Measurements from ENCODE around the gene NFATC2.

The NFATC2 gene

GRCh38 chr20:51451484-51451883, 91.0 kb downstream of the NFATC2 start:
- DNase-seq (ENCODE audit: low spot score in 2 of 2) (no peak), ATAC-seq (replicated peaks; ENCODE audit: extremely low read depth, poor library complexity, severe bottlenecking) (no peak)
- no peaks in the 10 kb centered on the region for H3K9me3 Mint-ChIP-seq
- peak overlapping the region; percentile 1 for H3K27ac Mint-ChIP-seq (ENCODE audit: low read depth)
- peaks cover 55% of the 10 kb centered on the region for H3K4me1 Mint-ChIP-seq
- peaks cover 59% of the 10 kb centered on the region for H3K36me3 Mint-ChIP-seq (ENCODE audit: insufficient read depth)
- H3K27me3 Mint-ChIP-seq: no peaks in the 10 kb centered on the region
- no peak overlapping the region for H3K4me3 Mint-ChIP-seq

DNA sequence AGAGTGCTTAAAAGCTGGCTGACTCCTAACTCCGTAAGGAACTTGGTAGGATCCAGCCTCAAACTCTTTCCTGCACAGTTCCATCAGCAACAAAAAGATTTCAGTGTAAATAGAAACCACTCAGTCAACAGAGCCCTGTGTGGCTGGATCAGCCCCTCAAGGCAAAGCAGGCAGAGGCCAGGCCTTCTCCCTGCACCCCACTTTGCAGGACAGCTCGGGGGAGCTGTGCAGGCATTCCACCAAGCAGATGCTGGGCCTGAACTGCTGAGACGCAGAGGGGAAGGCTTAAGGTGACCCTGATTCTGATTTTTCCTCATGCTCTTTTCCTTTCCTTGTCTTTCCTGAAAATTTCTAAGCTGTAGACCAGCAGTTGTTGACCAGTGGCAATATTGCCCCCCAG, 91.5 kb downstream of the NFATC2 start:
- no peak overlapping the region for H3K4me3 Mint-ChIP-seq
- H3K36me3 Mint-ChIP-seq (ENCODE audit: insufficient read depth): peaks cover 63% of the 10 kb centered on the region
- H3K27ac Mint-ChIP-seq (ENCODE audit: low read depth): no peak overlapping the region
- no peaks in the 10 kb centered on the region for H3K9me3 Mint-ChIP-seq
- no peaks in the 10 kb centered on the region for H3K27me3 Mint-ChIP-seq
- no peak for ATAC-seq (replicated peaks; ENCODE audit: extremely low read depth, poor library complexity, severe bottlenecking)
- peaks cover 58% of the 10 kb centered on the region for H3K4me1 Mint-ChIP-seq
- no peak for DNase-seq (ENCODE audit: low spot score in 2 of 2)

DNA sequence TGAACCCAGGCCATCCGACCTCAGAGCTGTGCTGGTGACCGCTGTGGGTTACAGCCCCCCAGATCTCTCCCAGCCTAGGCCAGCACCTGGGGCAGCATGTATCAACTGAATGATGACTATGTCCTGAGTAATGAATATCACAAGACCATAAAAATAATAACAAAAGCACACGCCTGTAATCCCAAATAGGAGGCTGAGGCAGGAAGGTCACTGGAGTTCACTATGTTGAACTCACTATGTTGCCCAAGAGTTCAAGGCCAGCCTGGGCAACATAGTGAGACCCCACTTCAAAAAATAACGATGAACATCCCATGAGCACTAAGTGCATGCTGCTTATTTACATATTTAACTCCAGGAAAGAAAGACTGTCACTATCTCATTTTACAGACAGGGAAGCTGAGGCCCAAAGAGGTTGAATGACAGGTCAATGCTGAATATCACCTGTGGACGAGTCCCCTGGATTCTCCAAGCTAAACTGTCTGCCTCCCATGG, 92.3 kb downstream of the NFATC2 start:
- no peak overlapping the region for H3K4me3 Mint-ChIP-seq
- H3K36me3 Mint-ChIP-seq (ENCODE audit: insufficient read depth): peaks cover 63% of the 10 kb centered on the region
- no peaks in the 10 kb centered on the region for H3K27me3 Mint-ChIP-seq
- ATAC-seq (replicated peaks; ENCODE audit: extremely low read depth, poor library complexity, severe bottlenecking): no peak
- no peaks in the 10 kb centered on the region for H3K9me3 Mint-ChIP-seq
- DNase-seq (ENCODE audit: low spot score in 2 of 2): no peak
- H3K27ac Mint-ChIP-seq (ENCODE audit: low read depth): peak overlapping the region; percentile 64
- H3K4me1 Mint-ChIP-seq: peaks cover 61% of the 10 kb centered on the region

DNA sequence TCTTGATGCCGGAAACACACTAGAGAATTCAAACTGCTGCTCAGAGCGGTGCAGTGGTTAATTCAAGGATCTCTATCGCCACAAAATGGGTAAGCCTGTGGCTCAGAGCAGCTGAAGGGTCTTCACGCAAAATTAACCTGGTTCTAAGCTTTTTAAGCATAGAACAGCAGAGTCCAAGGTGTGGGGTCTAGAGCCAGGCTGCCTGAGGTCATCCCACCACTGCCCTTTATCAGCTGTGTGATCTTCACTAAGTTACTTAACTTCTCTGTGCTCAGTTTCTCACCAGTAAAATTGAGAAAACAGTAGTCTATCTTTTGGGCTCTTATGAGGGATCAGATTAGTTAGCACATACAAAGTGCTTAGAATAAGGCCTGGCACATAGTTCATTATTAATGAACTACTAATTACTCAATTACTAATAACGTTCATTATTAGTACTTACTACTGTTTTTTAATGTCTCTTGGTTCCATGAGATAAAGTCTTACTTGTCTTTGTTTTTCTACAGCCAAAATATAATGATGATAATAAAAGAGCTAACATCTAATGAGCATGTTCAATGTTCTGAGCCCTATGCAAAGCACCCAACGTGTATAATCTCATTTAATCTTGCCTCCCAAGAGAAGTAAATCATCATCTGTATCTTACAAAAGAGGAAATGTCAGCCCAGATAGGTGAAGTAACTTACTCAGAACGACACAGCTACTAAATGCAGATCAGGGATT, 92.9 kb downstream of the NFATC2 start:
- H3K9me3 Mint-ChIP-seq: no peaks in the 10 kb centered on the region
- DNase-seq (ENCODE audit: low spot score in 2 of 2): no peak
- H3K27ac Mint-ChIP-seq (ENCODE audit: low read depth): peak overlapping the region; percentile 64
- no peak overlapping the region for H3K4me3 Mint-ChIP-seq
- ATAC-seq (replicated peaks; ENCODE audit: extremely low read depth, poor library complexity, severe bottlenecking): no peak
- no peaks in the 10 kb centered on the region for H3K27me3 Mint-ChIP-seq
- H3K4me1 Mint-ChIP-seq: peaks cover 64% of the 10 kb centered on the region
- H3K36me3 Mint-ChIP-seq (ENCODE audit: insufficient read depth): peaks cover 64% of the 10 kb centered on the region

- DNase-seq (ENCODE audit: low spot score in 2 of 2) (no peak), ATAC-seq (replicated peaks; ENCODE audit: extremely low read depth, poor library complexity, severe bottlenecking) (no peak)
- peaks cover 66% of the 10 kb centered on the region for H3K36me3 Mint-ChIP-seq (ENCODE audit: insufficient read depth)
- no peaks in the 10 kb centered on the region for H3K27me3 Mint-ChIP-seq
- peak overlapping the region; percentile 86 for H3K27ac Mint-ChIP-seq (ENCODE audit: low read depth)
- H3K4me1 Mint-ChIP-seq: peaks cover 77% of the 10 kb centered on the region
- H3K9me3 Mint-ChIP-seq: no peaks in the 10 kb centered on the region
- no peak overlapping the region for H3K4me3 Mint-ChIP-seq
Measured at GRCh38 chr20:51447765-51448148, 94.8 kb downstream of the NFATC2 start.

- ATAC-seq (replicated peaks; ENCODE audit: extremely low read depth, poor library complexity, severe bottlenecking) (no peak), DNase-seq (ENCODE audit: low spot score in 2 of 2) (no peak)
- peaks cover 64% of the 10 kb centered on the region for H3K36me3 Mint-ChIP-seq (ENCODE audit: insufficient read depth)
- H3K4me1 Mint-ChIP-seq: peaks cover 73% of the 10 kb centered on the region
- peak overlapping the region; percentile 95 for H3K27ac Mint-ChIP-seq (ENCODE audit: low read depth)
- H3K9me3 Mint-ChIP-seq: no peaks in the 10 kb centered on the region
- no peaks in the 10 kb centered on the region for H3K27me3 Mint-ChIP-seq
- H3K4me3 Mint-ChIP-seq: no peak overlapping the region
Measured at GRCh38 chr20:51447097-51447764, 95.3 kb downstream of the NFATC2 start.

- no peak overlapping the region for H3K4me3 Mint-ChIP-seq
- no peak for DNase-seq (ENCODE audit: low spot score in 2 of 2)
- peaks cover 65% of the 10 kb centered on the region for H3K36me3 Mint-ChIP-seq (ENCODE audit: insufficient read depth)
- peak overlapping the region; percentile 95 for H3K27ac Mint-ChIP-seq (ENCODE audit: low read depth)
- H3K4me1 Mint-ChIP-seq: peaks cover 68% of the 10 kb centered on the region
- no peaks in the 10 kb centered on the region for H3K9me3 Mint-ChIP-seq
- no peak for ATAC-seq (replicated peaks; ENCODE audit: extremely low read depth, poor library complexity, severe bottlenecking)
- no peaks in the 10 kb centered on the region for H3K27me3 Mint-ChIP-seq
Measured at GRCh38 chr20:51446656-51447055, 95.9 kb downstream of the NFATC2 start.

GRCh38 chr20:51446230-51446629, 96.3 kb downstream of the NFATC2 start:
- H3K9me3 Mint-ChIP-seq: no peaks in the 10 kb centered on the region
- H3K4me3 Mint-ChIP-seq: no peak overlapping the region
- H3K27me3 Mint-ChIP-seq: no peaks in the 10 kb centered on the region
- peaks cover 64% of the 10 kb centered on the region for H3K36me3 Mint-ChIP-seq (ENCODE audit: insufficient read depth)
- DNase-seq (ENCODE audit: low spot score in 2 of 2) (no peak), ATAC-seq (replicated peaks; ENCODE audit: extremely low read depth, poor library complexity, severe bottlenecking) (no peak)
- peak overlapping the region; percentile 95 for H3K27ac Mint-ChIP-seq (ENCODE audit: low read depth)
- H3K4me1 Mint-ChIP-seq: peaks cover 64% of the 10 kb centered on the region

GRCh38 chr20:51445591-51445990, 96.9 kb downstream of the NFATC2 start:
- H3K36me3 Mint-ChIP-seq (ENCODE audit: insufficient read depth): peaks cover 68% of the 10 kb centered on the region
- no peak for ATAC-seq (replicated peaks; ENCODE audit: extremely low read depth, poor library complexity, severe bottlenecking)
- no peak for DNase-seq (ENCODE audit: low spot score in 2 of 2)
- no peaks in the 10 kb centered on the region for H3K27me3 Mint-ChIP-seq
- peak overlapping the region; percentile 65 for H3K4me3 Mint-ChIP-seq
- H3K9me3 Mint-ChIP-seq: no peaks in the 10 kb centered on the region
- H3K27ac Mint-ChIP-seq (ENCODE audit: low read depth): peak overlapping the region; percentile 95
- H3K4me1 Mint-ChIP-seq: peaks cover 59% of the 10 kb centered on the region

DNA sequence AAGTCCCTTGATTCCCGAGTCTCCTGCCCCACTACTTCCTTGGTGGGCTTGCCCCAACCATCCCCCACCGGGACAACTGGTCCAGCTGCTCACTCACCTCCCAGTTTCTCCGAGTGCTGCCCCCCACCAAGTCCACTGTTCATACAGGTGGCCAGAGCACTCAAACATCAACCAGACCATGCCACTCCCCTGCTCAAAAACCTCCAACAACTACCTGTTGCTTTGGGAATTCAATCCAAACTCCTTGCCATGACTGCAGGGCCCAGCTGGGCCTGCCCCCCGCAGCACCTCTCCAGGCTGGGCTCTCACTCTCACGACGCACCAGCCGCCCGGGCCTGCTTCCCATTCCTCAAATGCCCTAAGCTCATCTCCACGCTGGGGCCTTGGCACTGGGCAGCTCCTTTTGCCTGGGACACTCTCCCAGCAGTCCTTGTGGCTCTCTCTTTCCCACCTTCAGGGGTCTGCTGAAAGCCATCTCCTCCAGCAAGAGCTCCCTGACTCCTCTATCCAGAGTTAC, 97.5 kb downstream of the NFATC2 start:
- no peak for DNase-seq (ENCODE audit: low spot score in 2 of 2)
- no peaks in the 10 kb centered on the region for H3K9me3 Mint-ChIP-seq
- H3K4me1 Mint-ChIP-seq: peaks cover 58% of the 10 kb centered on the region
- no peak for ATAC-seq (replicated peaks; ENCODE audit: extremely low read depth, poor library complexity, severe bottlenecking)
- H3K27me3 Mint-ChIP-seq: no peaks in the 10 kb centered on the region
- peaks cover 67% of the 10 kb centered on the region for H3K36me3 Mint-ChIP-seq (ENCODE audit: insufficient read depth)
- peak overlapping the region; percentile 95 for H3K27ac Mint-ChIP-seq (ENCODE audit: low read depth)
- H3K4me3 Mint-ChIP-seq: peak overlapping the region; percentile 65

DNA sequence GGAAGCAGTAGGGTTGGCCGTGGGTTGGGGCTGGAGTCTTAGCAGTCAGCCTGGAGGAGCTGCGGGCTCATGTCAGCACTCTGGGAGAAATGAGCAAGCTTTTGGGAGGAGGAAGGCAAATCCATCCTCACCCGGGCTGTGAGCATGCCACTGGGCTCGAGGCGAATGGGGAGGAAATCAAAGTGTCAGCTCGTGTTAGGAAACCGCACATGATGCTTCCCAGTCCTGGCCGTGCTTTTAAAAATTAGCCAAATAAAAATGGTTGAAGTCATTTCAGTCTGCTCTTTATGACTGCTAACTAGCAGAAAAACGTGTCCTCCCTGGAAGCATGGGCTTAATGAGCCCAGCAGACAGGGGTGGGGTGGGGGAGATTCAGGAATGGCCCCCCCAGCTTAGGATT, 98.1 kb downstream of the NFATC2 start:
- Mint-ChIP-seq H3K4me3 (peak overlapping the region; percentile 8), H3K4me1 (peaks cover 61% of the 10 kb centered on the region), H3K27ac (ENCODE audit: low read depth) (peak overlapping the region; percentile 95), H3K36me3 (ENCODE audit: insufficient read depth) (peaks cover 66% of the 10 kb centered on the region), H3K27me3 (no peaks in the 10 kb centered on the region), H3K9me3 (no peaks in the 10 kb centered on the region)
- ATAC-seq (replicated peaks; ENCODE audit: extremely low read depth, poor library complexity, severe bottlenecking) (no peak), DNase-seq (ENCODE audit: low spot score in 2 of 2) (no peak)

DNA sequence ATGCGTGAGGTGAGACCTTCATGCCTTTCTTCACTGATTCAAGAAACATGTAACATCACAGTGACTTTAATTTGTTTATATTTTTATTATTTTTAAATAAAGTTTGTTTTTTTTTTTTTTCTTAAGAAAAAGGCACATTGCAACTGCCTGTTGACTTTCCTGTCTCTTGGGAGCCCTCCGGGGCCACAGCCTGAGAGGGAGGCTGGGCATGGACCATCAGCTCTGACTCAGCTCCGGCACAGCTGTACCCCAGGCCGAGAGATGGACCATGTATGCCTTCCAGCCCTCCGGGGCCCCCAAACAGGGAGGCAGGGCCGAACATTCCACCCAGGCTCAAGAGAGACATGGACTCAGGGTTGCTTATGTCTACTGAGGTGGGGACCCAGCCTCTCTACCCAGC, 99.9 kb downstream of the NFATC2 start:
- peak overlapping the region; percentile 95 for H3K27ac Mint-ChIP-seq (ENCODE audit: low read depth)
- no peak overlapping the region for H3K4me3 Mint-ChIP-seq
- ATAC-seq (replicated peaks; ENCODE audit: extremely low read depth, poor library complexity, severe bottlenecking) (no peak), DNase-seq (ENCODE audit: low spot score in 2 of 2) (no peak)
- H3K27me3 Mint-ChIP-seq: no peaks in the 10 kb centered on the region
- H3K9me3 Mint-ChIP-seq: no peaks in the 10 kb centered on the region
- H3K36me3 Mint-ChIP-seq (ENCODE audit: insufficient read depth): peaks cover 62% of the 10 kb centered on the region
- peaks cover 70% of the 10 kb centered on the region for H3K4me1 Mint-ChIP-seq

GRCh38 chr20:51440589-51440988, 101.9 kb downstream of the NFATC2 start:
- Mint-ChIP-seq H3K9me3 (no peaks in the 10 kb centered on the region), H3K4me3 (peak overlapping the region; percentile 32), H3K27ac (ENCODE audit: low read depth) (peak overlapping the region; percentile 32), H3K4me1 (peaks cover 70% of the 10 kb centered on the region), H3K27me3 (no peaks in the 10 kb centered on the region), H3K36me3 (ENCODE audit: insufficient read depth) (peaks cover 60% of the 10 kb centered on the region)
- DNase-seq (ENCODE audit: low spot score in 2 of 2): no peak
- peak; percentile 52 for ATAC-seq (replicated peaks; ENCODE audit: extremely low read depth, poor library complexity, severe bottlenecking)
